BE2C (cell line): Measurements from ENCODE around the gene PRR30.

Experiments
- DNase-seq: peaks from one replicate; pipeline ENCODE4 v3.0.0-alpha.2; 2020
- H3K27me3 ChIP-seq: fragments of 250-450 bp; sonication (Bioruptor Pico); 2 replicates; pipeline ENCODE4 v1.5.1; 2020; ENCODE audit warnings: mild to moderate bottlenecking
- H3K36me3 ChIP-seq: fragments of 250-450 bp; sonication (Bioruptor Pico); 2 replicates; pipeline ENCODE4 v1.5.1; 2020; ENCODE audit warnings: mild to moderate bottlenecking
- H3K4me1 ChIP-seq: fragments of 250-450 bp; sonication (Bioruptor Pico); 2 replicates; pipeline ENCODE4 v1.5.1; 2020
- H3K4me3 ChIP-seq: 2 replicates; pipeline ENCODE4 v1.5.1; 2011; ENCODE audit warnings: low read depth, low read length
- H3K9me3 ChIP-seq: fragments of 250-450 bp; sonication (Bioruptor Pico); 2 replicates; pipeline ENCODE4 v1.5.1; 2020
- TF ChIP-seq, protein P1 (sequence below): IDR thresholded peaks from 2 replicates; pipeline ENCODE4 v1.5.1; 2012; ENCODE audit warnings: mild to moderate bottlenecking, low read depth, low read length

PRR30 gene

DNA sequence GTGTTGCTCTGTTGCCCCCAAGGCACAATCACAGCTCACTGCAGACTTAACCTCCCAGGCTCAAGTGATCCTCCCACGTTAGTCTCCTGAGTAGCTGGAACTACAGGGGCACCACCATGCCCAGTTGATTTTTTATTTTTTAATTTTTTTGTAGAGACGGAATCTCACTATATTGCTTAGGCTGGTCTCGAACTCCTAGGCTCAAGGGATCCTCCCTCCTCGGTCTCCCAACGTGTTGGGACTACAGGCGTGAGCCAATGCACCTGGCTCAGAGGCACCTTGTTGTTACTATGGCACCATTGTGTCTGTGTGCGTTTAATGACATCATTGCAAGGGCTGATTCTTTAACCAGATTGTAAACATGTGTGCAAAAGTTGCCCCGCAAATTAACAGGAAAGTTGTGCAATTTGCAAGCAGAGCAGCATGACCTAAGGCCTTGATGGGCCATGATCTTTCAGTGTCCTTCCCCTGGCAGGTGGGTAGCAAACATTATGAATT is 32.2 kb upstream of the PRR30 start:
- Histone ChIP-seq H3K36me3 (no peaks in the 10 kb centered on the region), H3K9me3 (no peaks in the 10 kb centered on the region), H3K27me3 (no peaks in the 10 kb centered on the region), H3K4me3 (no peak overlapping the region), H3K4me1 (no peaks in the 10 kb centered on the region)
- TF ChIP-seq, protein P1, sequence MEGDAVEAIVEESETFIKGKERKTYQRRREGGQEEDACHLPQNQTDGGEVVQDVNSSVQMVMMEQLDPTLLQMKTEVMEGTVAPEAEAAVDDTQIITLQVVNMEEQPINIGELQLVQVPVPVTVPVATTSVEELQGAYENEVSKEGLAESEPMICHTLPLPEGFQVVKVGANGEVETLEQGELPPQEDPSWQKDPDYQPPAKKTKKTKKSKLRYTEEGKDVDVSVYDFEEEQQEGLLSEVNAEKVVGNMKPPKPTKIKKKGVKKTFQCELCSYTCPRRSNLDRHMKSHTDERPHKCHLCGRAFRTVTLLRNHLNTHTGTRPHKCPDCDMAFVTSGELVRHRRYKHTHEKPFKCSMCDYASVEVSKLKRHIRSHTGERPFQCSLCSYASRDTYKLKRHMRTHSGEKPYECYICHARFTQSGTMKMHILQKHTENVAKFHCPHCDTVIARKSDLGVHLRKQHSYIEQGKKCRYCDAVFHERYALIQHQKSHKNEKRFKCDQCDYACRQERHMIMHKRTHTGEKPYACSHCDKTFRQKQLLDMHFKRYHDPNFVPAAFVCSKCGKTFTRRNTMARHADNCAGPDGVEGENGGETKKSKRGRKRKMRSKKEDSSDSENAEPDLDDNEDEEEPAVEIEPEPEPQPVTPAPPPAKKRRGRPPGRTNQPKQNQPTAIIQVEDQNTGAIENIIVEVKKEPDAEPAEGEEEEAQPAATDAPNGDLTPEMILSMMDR, result no peak
- no peak for DNase-seq

DNA sequence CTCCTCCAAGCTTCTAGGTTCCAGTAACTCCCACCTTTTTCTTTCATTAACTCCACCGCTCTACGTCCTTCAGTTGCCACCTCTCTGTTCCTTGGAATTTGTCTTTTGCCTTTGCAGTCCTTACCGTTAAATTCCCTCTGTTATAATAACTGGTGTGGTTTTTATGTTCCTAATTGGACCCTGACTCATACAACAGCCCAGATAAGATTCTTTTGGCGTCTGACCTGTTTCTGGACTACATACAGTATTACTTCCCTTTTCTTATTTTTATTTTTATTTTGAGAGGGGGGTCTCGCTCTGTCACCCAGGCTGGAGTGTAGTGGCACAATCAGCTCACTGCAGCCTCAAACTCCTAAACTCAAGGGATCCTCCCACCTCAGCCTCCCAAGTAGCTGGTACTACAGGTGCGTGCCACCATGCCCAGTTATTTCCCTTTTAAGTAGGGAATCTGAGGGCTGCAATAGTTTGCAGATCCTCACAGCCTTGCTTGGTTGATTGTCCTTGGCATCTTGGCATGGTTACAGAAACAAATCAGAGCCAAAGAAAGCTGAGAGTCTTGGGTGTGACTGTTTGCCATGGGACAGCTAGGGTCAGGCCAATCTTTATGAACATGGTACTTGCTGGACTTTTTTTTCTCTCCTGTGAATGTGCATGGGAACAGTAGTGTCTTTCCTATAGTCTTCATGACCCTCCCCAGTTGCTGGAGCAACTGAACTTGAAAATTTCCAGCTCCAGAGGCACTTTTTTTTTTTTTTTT is 31.5 kb upstream of the PRR30 start:
- TF ChIP-seq, protein P1, result no peak
- DNase-seq, result no peak

DNA sequence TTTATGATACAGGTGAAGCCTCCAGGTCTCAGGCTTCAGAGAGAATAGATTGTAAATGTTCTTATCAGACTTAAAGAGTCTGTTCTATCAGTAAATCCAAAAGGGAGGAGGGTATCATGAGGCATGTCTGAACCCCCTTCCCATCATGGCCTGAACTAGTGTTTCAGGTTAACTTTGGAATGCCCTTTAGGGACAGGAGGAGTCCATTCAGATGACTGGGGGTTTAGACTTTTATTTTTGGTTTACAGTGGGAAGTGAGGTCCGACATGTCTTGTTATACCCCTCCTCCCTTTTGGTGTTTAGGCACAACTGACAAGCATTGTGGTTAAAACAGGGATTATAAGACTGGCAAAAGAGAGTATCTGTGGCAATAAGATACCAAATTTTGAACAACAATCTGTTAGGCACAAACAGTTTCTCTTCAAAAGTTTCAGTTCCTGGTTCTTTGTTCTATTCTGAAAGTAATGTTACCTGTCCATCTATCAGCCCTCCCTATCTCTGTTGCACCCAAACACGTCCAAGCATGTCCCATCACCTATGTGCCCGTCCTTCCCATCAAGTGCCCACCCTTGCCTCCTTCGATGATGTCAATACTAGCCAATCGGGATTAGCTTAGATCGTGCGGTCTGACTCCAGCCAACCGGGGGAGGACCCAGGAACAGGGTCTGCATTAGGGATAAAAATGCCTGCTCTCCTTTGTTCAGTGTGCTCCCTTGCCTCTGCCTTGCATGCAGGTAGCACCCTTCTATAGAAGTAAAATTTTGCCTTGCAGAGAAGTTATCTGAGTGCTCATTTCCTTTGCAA is 26.0 kb upstream of the PRR30 start:
- TF ChIP-seq, protein P1, result no peak
- Histone ChIP-seq H3K9me3 (no peaks in the 10 kb centered on the region), H3K27me3 (no peaks in the 10 kb centered on the region), H3K4me3 (no peak overlapping the region), H3K4me1 (no peaks in the 10 kb centered on the region), H3K36me3 (no peaks in the 10 kb centered on the region)
- no peak for DNase-seq

More for the DNA sequence above, 31.5 kb upstream of the PRR30 start:
- H3K9me3 ChIP-seq, result no peaks in the 10 kb centered on the region
- no peaks in the 10 kb centered on the region for H3K27me3 ChIP-seq
- H3K36me3 ChIP-seq, result no peaks in the 10 kb centered on the region
- H3K4me3 ChIP-seq, result no peak overlapping the region
- H3K4me1 ChIP-seq, result no peaks in the 10 kb centered on the region

DNA sequence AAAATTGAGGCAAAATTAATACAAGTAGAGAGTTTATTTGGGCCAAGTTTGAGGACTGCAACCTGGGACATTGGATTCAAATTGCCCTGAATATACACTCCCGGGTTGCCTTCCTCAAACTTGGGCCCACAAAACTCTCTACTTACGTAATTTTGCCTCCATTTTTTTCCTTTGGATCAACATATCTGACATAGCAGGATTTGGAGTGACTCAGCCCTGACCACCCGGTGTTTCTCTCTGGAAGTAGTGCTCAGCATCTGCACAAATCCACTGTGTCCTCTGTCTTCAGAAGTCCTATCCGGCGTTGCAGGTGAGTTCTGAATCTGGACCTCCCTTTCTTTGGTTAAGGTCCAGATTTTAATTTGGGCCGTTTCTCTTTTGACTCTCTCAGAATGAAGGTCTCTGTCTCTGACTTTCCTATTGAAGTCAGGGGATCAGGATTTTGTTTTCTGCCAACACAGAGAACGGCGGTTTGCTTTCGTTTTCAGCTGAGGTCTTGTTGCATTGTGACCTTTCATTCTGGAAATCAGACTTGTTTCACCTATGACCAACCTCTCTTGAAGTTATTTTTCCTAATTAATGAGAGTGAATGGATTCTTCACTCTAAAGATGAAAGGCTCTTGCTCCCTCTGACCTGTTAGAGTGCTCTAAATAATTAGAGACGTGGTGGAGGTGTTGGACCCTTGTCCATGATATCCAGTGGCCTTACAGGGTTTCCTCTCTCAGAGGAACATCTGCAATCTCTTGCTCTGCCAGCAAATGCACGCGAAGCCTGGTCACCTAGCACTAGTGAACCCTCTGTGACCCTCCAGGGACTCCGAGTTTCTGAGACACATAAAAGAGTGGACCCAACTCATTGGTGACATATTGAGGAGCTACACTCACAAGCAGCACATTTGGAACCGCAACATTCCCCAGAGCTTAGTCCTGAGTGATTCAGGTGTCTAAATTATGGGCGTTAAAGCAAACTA is 23.2 kb upstream of the PRR30 start:
- no peak overlapping the region for H3K4me3 ChIP-seq
- no peaks in the 10 kb centered on the region for H3K9me3 ChIP-seq
- no peak for DNase-seq
- no peaks in the 10 kb centered on the region for H3K4me1 ChIP-seq
- no peaks in the 10 kb centered on the region for H3K36me3 ChIP-seq
- TF ChIP-seq, protein P1, result no peak
- no peaks in the 10 kb centered on the region for H3K27me3 ChIP-seq

DNA sequence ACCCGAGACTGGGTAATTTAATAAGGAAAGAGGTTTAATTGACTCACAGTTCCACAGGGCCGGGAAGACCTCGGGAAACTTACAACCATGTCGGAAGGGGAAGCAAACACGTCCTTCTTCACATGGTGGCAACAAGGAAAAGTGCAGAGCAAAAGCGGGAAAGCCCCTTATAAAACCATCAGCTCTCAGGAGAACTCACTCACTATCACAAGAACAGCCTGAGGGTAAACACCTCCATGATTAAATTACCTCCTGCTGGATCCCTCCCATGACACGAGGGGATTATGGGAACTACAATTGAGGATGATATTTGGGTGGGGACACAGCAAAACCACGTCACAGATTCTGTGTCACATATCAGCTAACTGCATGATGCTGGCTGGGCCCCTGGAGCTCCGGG is 21.0 kb upstream of the PRR30 start:
- H3K4me1 ChIP-seq, result no peaks in the 10 kb centered on the region
- no peaks in the 10 kb centered on the region for H3K36me3 ChIP-seq
- TF ChIP-seq, protein P1, result no peak
- no peak overlapping the region for H3K4me3 ChIP-seq
- H3K9me3 ChIP-seq, result no peaks in the 10 kb centered on the region
- no peak for DNase-seq
- no peaks in the 10 kb centered on the region for H3K27me3 ChIP-seq
